GM18951 (cell line): ENCODE data around the gene BCL11A.

Experiments
- POLR2A ChIP-seq: IDR thresholded peaks from 4 replicates; pipeline ENCODE4 v1.6.1; 2011; ENCODE audit warnings: mild to moderate bottlenecking; ENCODE audit not compliant: insufficient read length, insufficient read depth; ENCODE audit errors: extremely low read depth
- in situ Hi-C: fragments of 300-500 bp; cut with MboI; formaldehyde crosslinking; loops from one replicate; pipeline ENCODE4 v1.12.0; 2022; ENCODE audit warnings: low sequenced_read_pairs, mixed read lengths, inconsistent platforms; ENCODE audit not compliant: unreplicated experiment

Gene BCL11A

GRCh38 chr2:60548311-60548710 is 5.1 kb downstream of the BCL11A start:
- in situ Hi-C loops: no loop called here

GRCh38 chr2:60547841-60548240 is 5.6 kb downstream of the BCL11A start:
- TF ChIP-seq POLR2A: no peak
- in situ Hi-C loops: no loop called here

More at GRCh38 chr2:60548311-60548710, 5.1 kb downstream of the BCL11A start:
- no peak for TF ChIP-seq POLR2A

- TF ChIP-seq POLR2A: no peak
- in situ Hi-C loops: no loop called here
Measured at GRCh38 chr2:60546756-60547420, 6.6 kb downstream of the BCL11A start.

GRCh38 chr2:60544954-60545560 is 8.4 kb downstream of the BCL11A start:
- no peak for TF ChIP-seq POLR2A
- in situ Hi-C loops: no loop called here

- no peak for TF ChIP-seq POLR2A
- in situ Hi-C loops: no loop called here
Measured at GRCh38 chr2:60544062-60544461, 9.4 kb downstream of the BCL11A start.

GRCh38 chr2:60541056-60541651 is 12.3 kb downstream of the BCL11A start:
- no peak for TF ChIP-seq POLR2A
- in situ Hi-C loops: no loop called here

- no peak for TF ChIP-seq POLR2A
- in situ Hi-C loops: no loop called here
Measured at GRCh38 chr2:60540074-60540473, 13.4 kb downstream of the BCL11A start.

GRCh38 chr2:60539140-60539539 is 14.3 kb downstream of the BCL11A start:
- in situ Hi-C loops: no loop called here
- TF ChIP-seq POLR2A: no peak

GRCh38 chr2:60538101-60538500 is 15.4 kb downstream of the BCL11A start:
- in situ Hi-C loops: no loop called here
- TF ChIP-seq POLR2A: no peak

GRCh38 chr2:60536746-60537145 is 16.7 kb downstream of the BCL11A start:
- in situ Hi-C loops: no loop called here
- no peak for TF ChIP-seq POLR2A

- in situ Hi-C loops: no loop called here
- TF ChIP-seq POLR2A: no peak
Measured at GRCh38 chr2:60535685-60536312, 17.7 kb downstream of the BCL11A start.

- in situ Hi-C loops: no loop called here
- TF ChIP-seq POLR2A: no peak
Measured at GRCh38 chr2:60534892-60535684, 18.4 kb downstream of the BCL11A start.
